Right lobe of liver (tissue), 4 donors: Measurements from ENCODE around the gene SPTLC3.

Experiments used
- POLR2A ChIP-seq: fragments of 450-650 bp; IDR thresholded peaks from one replicate; pipeline ENCODE4 v1.6.1; 2017; ENCODE audit warnings: antibody characterized with exemption, mild to moderate bottlenecking
- TF ChIP-seq, protein P1 (sequence below), 4 donors: fragments of 200-600 bp in 3 of 4; fragments of 450-650 bp in 1 of 4; IDR thresholded peaks; one replicate each; pipeline versions ENCODE4 v1.5.1 to v1.8.0; 2016 to 2022; ENCODE audit warnings: antibody characterized with exemption in 4 of 4, mild to moderate bottlenecking in 2 of 4
- donor health status: DM: no; HTN: no; CAD: no.
- donor health status: DM: no; HTN: no; CAD: no.
- donor health status: DM: no; HTN: yes; CAD: no.

DNA sequence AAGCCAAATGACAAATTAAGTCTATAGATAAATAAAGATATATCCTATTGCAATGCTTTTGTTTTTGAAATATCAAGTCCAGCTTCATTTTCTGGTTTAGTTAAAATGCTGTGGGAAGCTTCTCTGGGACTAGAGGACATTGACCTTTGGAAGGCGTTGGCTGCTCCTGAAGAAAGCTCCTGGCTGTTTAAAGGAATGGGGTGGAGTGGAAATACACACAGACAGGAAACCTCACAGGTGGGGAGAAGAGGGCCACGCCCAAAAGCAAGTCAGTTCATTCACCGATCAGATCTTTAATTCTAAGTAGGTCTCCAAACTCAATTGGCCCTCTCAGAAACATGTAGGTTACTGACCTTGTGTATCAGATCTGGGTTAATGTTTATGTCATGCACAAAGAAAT lies 59.6 kb downstream of the SPTLC3 start:
- TF ChIP-seq, protein P1, sequence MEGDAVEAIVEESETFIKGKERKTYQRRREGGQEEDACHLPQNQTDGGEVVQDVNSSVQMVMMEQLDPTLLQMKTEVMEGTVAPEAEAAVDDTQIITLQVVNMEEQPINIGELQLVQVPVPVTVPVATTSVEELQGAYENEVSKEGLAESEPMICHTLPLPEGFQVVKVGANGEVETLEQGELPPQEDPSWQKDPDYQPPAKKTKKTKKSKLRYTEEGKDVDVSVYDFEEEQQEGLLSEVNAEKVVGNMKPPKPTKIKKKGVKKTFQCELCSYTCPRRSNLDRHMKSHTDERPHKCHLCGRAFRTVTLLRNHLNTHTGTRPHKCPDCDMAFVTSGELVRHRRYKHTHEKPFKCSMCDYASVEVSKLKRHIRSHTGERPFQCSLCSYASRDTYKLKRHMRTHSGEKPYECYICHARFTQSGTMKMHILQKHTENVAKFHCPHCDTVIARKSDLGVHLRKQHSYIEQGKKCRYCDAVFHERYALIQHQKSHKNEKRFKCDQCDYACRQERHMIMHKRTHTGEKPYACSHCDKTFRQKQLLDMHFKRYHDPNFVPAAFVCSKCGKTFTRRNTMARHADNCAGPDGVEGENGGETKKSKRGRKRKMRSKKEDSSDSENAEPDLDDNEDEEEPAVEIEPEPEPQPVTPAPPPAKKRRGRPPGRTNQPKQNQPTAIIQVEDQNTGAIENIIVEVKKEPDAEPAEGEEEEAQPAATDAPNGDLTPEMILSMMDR (IDR thresholded peaks at IDR 0.05): no peak
- TF ChIP-seq POLR2A: no peak
